Colonic mucosa (tissue), 4 donors: ENCODE data around the gene ADAMTSL1. TPM values are rescaled to one million over a fixed set of nuclear protein-coding genes. Genes with fewer than 3 reads are reported as not detected.

Source experiments
- DNase-seq: peaks from one replicate; pipeline ENCODE4 v3.0.0-alpha.2; 2020
- H3K27ac ChIP-seq: fragments of 200-600 bp; one replicate; pipeline ENCODE4 v1.8.0; 2021
- H3K27me3 ChIP-seq: fragments of 200-600 bp; one replicate; pipeline ENCODE4 v1.8.0; 2021
- H3K36me3 ChIP-seq: fragments of 200-600 bp; one replicate; pipeline ENCODE4 v1.8.0; 2021
- H3K4me1 ChIP-seq: fragments of 200-600 bp; one replicate; pipeline ENCODE4 v1.8.0; 2021; ENCODE audit warnings: mild to moderate bottlenecking
- H3K4me3 ChIP-seq: fragments of 200-600 bp; one replicate; pipeline ENCODE4 v1.8.0; 2021
- H3K9ac ChIP-seq, 2 donors: one replicate each; pipeline ENCODE4 v1.7.0; 2013; ENCODE audit warnings: control low read depth in 2 of 2, low read depth in 2 of 2, low read length in 2 of 2
- H3K9me3 ChIP-seq: fragments of 200-600 bp; one replicate; pipeline ENCODE4 v1.8.0; 2021
- intact Hi-C: fragments of 100-400 bp; cut with DNase I; formaldehyde crosslinking; loops from one replicate; pipeline ENCODE4 v1.14.1; 2022
- total RNA-seq, 2 donors: library from RNA; stranded (reverse); fragmentation: NEBNext Ultra II Directional in 1 of 2; extraction: Animal tissue kit (Norgen Biotek cat#: 25700) in 1 of 2; gene quantifications; one replicate each; pipeline ENCODE4 v1.2.1, GENCODE V29; 2021
- TF ChIP-seq, protein P1 (sequence below): fragments of 200-600 bp; IDR thresholded peaks from one replicate; pipeline ENCODE4 v1.8.0; 2022; ENCODE audit warnings: antibody characterized with exemption, mild to moderate bottlenecking
- donor health status: healthy.
- donor health status: DM: no; HTN: no; CAD: no.
- donor health status: DM: no; HTN: no; CAD: no.

Gene ADAMTSL1
- total RNA-seq, 2 donors from 2014 or later, result 10.2 to 14.7 TPM

DNA sequence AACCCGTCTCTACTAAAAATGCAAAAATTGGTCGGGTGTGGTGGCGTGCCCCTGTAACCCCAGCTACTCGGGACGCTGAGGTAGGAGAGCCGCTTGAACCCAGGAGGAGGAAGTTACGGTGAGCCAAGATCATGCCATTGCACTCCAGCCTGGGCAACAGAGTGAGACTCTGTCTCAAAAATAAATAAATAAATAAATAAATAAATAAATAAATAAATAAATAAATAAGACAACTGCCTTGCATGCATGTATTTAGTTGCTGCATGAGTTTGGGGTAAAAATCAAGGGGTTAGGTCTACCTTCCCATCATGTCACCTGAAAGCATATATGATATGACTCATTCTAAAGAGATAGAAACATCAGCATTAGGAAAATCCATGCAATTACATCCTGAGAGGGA, 254.0 kb downstream of the ADAMTSL1 start:
- no peaks in the 10 kb centered on the region for H3K9me3 ChIP-seq
- intact Hi-C loops, result no loop called here
- no peaks in the 10 kb centered on the region for H3K4me1 ChIP-seq
- TF ChIP-seq, protein P1, sequence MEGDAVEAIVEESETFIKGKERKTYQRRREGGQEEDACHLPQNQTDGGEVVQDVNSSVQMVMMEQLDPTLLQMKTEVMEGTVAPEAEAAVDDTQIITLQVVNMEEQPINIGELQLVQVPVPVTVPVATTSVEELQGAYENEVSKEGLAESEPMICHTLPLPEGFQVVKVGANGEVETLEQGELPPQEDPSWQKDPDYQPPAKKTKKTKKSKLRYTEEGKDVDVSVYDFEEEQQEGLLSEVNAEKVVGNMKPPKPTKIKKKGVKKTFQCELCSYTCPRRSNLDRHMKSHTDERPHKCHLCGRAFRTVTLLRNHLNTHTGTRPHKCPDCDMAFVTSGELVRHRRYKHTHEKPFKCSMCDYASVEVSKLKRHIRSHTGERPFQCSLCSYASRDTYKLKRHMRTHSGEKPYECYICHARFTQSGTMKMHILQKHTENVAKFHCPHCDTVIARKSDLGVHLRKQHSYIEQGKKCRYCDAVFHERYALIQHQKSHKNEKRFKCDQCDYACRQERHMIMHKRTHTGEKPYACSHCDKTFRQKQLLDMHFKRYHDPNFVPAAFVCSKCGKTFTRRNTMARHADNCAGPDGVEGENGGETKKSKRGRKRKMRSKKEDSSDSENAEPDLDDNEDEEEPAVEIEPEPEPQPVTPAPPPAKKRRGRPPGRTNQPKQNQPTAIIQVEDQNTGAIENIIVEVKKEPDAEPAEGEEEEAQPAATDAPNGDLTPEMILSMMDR, result no peak
- no peak for DNase-seq
- no peak overlapping the region for H3K9ac ChIP-seq
- H3K4me3 ChIP-seq, result no peak overlapping the region
- no peaks in the 10 kb centered on the region for H3K36me3 ChIP-seq
- no peak overlapping the region for H3K27ac ChIP-seq
- H3K27me3 ChIP-seq, result no peaks in the 10 kb centered on the region

DNA sequence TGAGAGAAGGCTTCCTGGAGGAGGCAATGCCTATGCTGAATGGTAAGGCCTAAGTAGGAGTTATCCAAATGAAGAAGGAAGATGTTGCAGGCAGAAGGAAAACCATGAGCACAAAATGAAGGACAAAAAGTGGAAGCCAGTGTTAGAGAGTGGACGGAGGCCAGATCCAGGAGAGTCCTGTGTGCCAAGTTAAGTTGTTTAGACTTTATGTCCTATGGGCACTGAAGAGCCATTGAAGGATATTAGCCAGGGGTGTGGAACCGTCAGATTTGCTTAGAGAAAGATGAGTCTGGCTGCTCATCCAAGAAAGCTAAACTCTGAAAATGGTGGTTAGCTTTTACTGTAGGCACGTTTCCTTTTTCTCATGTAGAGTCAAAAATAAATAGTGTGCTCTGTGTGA, 254.7 kb downstream of the ADAMTSL1 start:
- Histone ChIP-seq H3K27ac (no peak overlapping the region), H3K27me3 (no peaks in the 10 kb centered on the region), H3K4me1 (no peaks in the 10 kb centered on the region), H3K9me3 (no peaks in the 10 kb centered on the region), H3K36me3 (no peaks in the 10 kb centered on the region), H3K9ac (no peak overlapping the region), H3K4me3 (no peak overlapping the region)
- no peak for DNase-seq
- TF ChIP-seq, protein P1, result no peak
- intact Hi-C loops, result no loop called here

DNA sequence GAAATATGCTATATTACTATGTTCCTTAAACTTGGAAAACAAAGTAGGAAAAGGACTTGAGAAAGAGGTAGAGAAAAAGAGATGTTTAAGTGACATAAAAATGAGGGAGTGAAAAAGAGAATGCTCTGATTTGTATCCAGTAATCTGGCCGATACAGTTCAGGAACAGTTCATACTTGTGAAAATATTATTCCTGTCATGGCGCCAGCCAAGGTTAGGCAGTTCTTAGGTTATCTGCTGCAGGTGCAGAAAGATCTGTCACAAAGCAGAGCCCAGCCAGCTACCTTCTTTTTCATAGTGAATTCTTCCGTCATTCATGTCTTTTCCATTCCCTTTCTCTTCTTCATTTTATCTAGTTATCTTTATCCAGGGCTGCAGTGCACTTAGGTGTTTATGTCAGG, 256.3 kb downstream of the ADAMTSL1 start:
- DNase-seq, result no peak
- no peak overlapping the region for H3K9ac ChIP-seq
- intact Hi-C loops, result no loop called here
- H3K27ac ChIP-seq, result no peak overlapping the region
- H3K4me1 ChIP-seq, result no peaks in the 10 kb centered on the region
- no peaks in the 10 kb centered on the region for H3K27me3 ChIP-seq
- no peak overlapping the region for H3K4me3 ChIP-seq
- H3K36me3 ChIP-seq, result no peaks in the 10 kb centered on the region
- no peaks in the 10 kb centered on the region for H3K9me3 ChIP-seq
- TF ChIP-seq, protein P1, result no peak

DNA sequence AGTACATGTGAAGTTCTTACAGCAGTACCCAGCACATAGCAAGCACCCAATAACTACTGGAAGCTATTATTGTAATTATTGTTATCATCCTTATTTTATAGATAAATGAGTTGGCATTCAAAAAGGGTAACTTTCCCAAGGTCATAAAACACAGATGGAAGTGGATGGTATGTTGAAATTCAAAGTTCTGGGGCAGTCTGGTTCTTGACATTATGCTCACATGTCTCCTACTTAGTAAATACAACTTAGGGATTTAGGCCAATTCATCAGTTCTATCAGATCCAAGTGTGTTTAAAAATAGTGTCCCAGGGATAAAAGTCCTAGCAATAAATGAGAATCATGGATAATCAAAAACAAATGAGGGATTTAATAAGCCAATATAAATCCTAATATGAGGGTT, 265.2 kb downstream of the ADAMTSL1 start:
- H3K4me1 ChIP-seq, result no peaks in the 10 kb centered on the region
- TF ChIP-seq, protein P1, result no peak
- H3K9me3 ChIP-seq, result no peaks in the 10 kb centered on the region
- no peak for DNase-seq
- no peak overlapping the region for H3K9ac ChIP-seq
- no peaks in the 10 kb centered on the region for H3K36me3 ChIP-seq
- no peaks in the 10 kb centered on the region for H3K27me3 ChIP-seq
- H3K4me3 ChIP-seq, result no peak overlapping the region
- intact Hi-C loops, result no loop called here
- no peak overlapping the region for H3K27ac ChIP-seq

DNA sequence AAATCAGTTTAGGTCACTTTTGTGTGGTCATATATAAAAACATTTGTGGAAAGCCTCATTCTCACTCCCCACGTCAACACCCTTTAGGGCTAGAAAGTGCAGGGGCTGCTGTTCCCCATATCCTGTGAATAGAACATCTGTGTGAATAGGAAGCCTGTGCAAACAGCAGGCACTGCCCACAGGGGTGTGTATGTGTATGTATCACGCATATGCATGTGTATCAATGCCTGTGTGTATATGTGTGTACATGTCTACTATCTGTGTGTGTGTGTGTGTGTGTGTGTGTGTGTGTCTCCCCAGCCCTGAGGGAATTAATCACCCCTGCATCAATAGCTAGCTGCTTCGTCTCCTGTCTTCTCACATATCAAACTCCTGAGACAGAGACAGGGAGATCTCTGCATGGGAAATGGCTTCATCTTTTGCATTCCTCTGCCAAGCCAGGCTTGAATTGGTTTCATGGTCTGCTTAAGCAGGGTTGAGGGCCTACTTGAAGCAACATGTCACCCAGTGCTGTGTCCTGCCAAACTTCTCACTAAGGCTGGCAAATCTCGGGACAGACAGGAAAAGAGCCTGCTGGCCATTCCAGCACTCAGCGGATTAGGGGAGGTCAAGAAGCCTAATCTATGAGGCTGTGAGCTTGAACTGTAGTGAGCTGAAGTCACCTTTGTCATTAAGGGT, 265.8 kb downstream of the ADAMTSL1 start:
- no peaks in the 10 kb centered on the region for H3K9me3 ChIP-seq
- no peak for DNase-seq
- no peaks in the 10 kb centered on the region for H3K4me1 ChIP-seq
- no peaks in the 10 kb centered on the region for H3K27me3 ChIP-seq
- H3K9ac ChIP-seq, result no peak overlapping the region
- intact Hi-C loops, result no loop called here
- TF ChIP-seq, protein P1, result no peak
- no peaks in the 10 kb centered on the region for H3K36me3 ChIP-seq
- H3K4me3 ChIP-seq, result no peak overlapping the region
- H3K27ac ChIP-seq, result no peak overlapping the region
